Measurements from ENCODE around the gene TFAP2E. TPM values are rescaled to one million over a fixed set of nuclear protein-coding genes. Genes with fewer than 3 reads are reported as not detected.

Gene TFAP2E
- total RNA-seq, 1 donor from 2014 or later: 1.4 TPM

DNA sequence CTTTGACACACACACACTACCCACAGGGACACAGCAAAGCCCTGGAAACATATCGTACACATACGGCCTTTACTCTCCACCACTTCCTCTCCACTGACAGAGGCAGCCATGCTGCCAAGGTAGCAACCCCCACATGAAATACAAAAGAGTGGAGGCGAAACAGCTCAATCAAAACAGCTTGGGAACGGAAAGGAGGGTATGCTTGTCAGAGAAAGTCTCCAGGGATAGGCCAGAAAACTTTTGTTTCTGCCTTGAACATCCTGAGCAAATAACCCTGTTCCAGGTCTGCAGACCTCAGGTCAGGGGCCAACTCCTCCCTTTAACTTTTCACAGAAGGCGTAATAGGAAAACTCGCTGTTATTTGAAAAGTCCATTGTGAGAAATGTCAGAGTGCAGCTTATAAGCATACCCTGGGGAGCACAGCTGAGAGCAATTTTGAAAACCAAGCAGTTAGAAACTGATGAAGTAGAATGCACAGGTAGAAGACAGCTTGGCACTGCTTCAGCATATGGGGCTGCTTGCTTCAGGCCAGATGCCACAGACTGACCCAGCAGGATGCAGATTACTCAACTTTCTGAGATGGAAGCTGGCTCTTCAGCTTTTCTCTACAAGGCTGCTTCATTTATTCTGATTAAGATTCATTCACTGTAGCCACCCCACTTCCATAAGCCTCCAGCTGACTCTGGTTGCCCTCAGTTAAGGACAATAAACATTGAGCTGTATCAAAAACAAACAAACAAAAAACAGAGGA is 33.9 kb upstream of the TFAP2E start:
- Mint-ChIP-seq H3K27me3 (no peaks in the 10 kb centered on the region), H3K27ac (no peak overlapping the region), H3K36me3 (peaks cover 15% of the 10 kb centered on the region), H3K9me3 (no peaks in the 10 kb centered on the region), H3K4me3 (peak overlapping the region; percentile 18), H3K4me1 (ENCODE audit: unreplicated experiment) (peaks cover 34% of the 10 kb centered on the region)
- DNase-seq (ENCODE audit: extremely low spot score, unreplicated experiment): no peak
- TF ChIP-seq, protein P1, sequence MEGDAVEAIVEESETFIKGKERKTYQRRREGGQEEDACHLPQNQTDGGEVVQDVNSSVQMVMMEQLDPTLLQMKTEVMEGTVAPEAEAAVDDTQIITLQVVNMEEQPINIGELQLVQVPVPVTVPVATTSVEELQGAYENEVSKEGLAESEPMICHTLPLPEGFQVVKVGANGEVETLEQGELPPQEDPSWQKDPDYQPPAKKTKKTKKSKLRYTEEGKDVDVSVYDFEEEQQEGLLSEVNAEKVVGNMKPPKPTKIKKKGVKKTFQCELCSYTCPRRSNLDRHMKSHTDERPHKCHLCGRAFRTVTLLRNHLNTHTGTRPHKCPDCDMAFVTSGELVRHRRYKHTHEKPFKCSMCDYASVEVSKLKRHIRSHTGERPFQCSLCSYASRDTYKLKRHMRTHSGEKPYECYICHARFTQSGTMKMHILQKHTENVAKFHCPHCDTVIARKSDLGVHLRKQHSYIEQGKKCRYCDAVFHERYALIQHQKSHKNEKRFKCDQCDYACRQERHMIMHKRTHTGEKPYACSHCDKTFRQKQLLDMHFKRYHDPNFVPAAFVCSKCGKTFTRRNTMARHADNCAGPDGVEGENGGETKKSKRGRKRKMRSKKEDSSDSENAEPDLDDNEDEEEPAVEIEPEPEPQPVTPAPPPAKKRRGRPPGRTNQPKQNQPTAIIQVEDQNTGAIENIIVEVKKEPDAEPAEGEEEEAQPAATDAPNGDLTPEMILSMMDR (conservative IDR thresholded peaks at IDR 0.05): no peak

DNA sequence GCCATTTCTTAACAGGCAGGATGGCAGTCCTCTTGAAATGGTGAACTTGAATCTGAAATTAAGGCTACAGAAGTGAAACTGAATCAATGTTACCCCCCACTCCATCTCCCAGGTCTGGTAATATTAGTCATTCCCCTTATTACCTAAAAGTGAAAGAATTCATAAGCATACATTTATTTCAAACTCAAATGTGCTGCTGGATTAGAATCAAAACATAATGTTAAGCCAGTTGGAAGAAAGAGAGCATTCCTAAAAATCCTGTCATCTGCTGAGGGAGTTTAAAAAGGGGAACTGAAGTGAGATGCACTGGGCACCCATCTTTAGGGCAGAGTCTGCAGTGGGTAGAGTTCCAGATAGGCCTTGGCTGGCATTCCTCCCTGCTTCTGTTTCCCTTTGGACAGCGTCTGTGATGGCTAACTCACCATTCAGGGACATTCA is 33.3 kb upstream of the TFAP2E start:
- no peak overlapping the region for H3K27ac Mint-ChIP-seq
- peaks cover 34% of the 10 kb centered on the region for H3K4me1 Mint-ChIP-seq (ENCODE audit: unreplicated experiment)
- DNase-seq (ENCODE audit: extremely low spot score, unreplicated experiment): no peak
- H3K36me3 Mint-ChIP-seq: peaks cover 17% of the 10 kb centered on the region
- no peaks in the 10 kb centered on the region for H3K27me3 Mint-ChIP-seq
- H3K4me3 Mint-ChIP-seq: no peak overlapping the region
- no peaks in the 10 kb centered on the region for H3K9me3 Mint-ChIP-seq
- TF ChIP-seq, protein P1 (conservative IDR thresholded peaks at IDR 0.05): no peak

DNA sequence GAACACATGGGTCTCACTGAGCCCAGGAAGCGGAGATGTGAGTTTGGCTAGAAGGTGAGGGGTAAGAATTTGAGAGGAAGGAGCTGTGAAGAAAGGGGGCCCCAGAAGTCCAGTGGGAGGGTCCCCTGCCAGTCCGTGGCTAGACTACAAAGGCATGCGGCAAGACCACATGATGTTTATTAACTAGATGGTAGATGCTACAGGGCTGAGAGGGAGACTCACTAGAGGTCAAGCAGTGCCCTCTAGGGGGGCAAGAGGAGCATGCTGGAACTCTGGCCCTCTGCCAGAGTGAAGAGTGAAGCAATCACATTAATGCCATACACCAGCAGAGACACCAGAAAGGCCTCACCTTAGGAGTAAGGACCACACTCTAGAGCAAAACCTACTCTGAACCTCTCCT is 28.1 kb upstream of the TFAP2E start:
- H3K36me3 Mint-ChIP-seq: peaks cover 38% of the 10 kb centered on the region
- H3K27me3 Mint-ChIP-seq: no peaks in the 10 kb centered on the region
- TF ChIP-seq, protein P1 (conservative IDR thresholded peaks at IDR 0.05): peak; percentile 68
- H3K27ac Mint-ChIP-seq: no peak overlapping the region
- DNase-seq (ENCODE audit: extremely low spot score, unreplicated experiment): no peak
- H3K9me3 Mint-ChIP-seq: no peaks in the 10 kb centered on the region
- H3K4me3 Mint-ChIP-seq: no peak overlapping the region
- peaks cover 11% of the 10 kb centered on the region for H3K4me1 Mint-ChIP-seq (ENCODE audit: unreplicated experiment)

DNA sequence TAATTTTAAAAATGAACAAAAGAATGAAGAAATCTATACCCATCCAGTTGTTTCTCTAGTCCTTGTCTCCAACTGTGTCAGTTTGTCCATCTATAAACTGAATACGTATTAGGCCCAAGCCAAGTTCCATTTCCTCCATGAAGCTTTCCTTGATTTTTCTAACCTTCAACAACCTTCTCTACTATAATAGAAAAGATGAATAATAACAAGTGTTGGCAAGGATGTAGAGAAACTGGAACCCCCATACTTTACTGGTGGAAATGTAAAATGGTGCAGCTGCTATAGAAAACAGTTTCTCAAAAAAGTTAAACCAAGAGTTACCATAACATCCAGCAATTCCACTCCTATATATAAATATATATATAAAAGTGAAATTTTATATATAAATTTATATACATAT is 26.5 kb upstream of the TFAP2E start:
- DNase-seq (ENCODE audit: extremely low spot score, unreplicated experiment): no peak
- TF ChIP-seq, protein P1 (conservative IDR thresholded peaks at IDR 0.05): no peak
- Mint-ChIP-seq H3K27me3 (no peaks in the 10 kb centered on the region), H3K4me3 (no peak overlapping the region), H3K27ac (no peak overlapping the region), H3K36me3 (peaks cover 40% of the 10 kb centered on the region), H3K9me3 (no peaks in the 10 kb centered on the region), H3K4me1 (ENCODE audit: unreplicated experiment) (peaks cover 6% of the 10 kb centered on the region)

DNA sequence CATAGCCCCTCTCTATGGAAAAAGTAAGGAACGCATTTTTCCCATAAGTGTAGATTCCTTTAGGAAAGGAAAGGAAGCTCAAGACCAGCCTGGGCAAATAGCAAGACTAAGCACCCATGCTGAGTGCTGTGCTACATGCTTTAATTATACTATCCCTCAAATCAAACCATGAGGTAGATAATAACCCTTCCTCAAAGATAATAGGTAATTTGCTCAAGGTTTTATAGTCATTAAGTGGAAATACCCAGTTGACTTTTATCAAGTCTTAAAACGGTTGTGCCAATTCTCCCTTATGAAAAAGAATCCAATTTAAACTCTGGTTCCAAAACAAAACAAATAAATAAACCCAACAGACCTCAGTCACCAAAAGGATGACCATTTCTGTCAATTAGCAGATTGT is 19.3 kb upstream of the TFAP2E start:
- no peak overlapping the region for H3K4me3 Mint-ChIP-seq
- H3K27ac Mint-ChIP-seq: no peak overlapping the region
- TF ChIP-seq, protein P1 (conservative IDR thresholded peaks at IDR 0.05): no peak
- no peak for DNase-seq (ENCODE audit: extremely low spot score, unreplicated experiment)
- no peaks in the 10 kb centered on the region for H3K9me3 Mint-ChIP-seq
- no peaks in the 10 kb centered on the region for H3K27me3 Mint-ChIP-seq
- H3K4me1 Mint-ChIP-seq (ENCODE audit: unreplicated experiment): peaks cover 20% of the 10 kb centered on the region
- peaks cover 11% of the 10 kb centered on the region for H3K36me3 Mint-ChIP-seq
